ENCODE measurements around the gene N4BP2L1. TPM values are rescaled to one million over a fixed set of nuclear protein-coding genes. Genes with fewer than 3 reads are reported as not detected.
A peak's percentile ranks its signal among the peaks of the same experiment; 100 is the strongest.

The N4BP2L1 gene
- 0.43 and 1.2 TPM in 2 replicates for polyA plus RNA-seq (2011; rRNA removed)
- 0.33 TPM in 1 of 2 replicates, not detected in the other for polyA minus RNA-seq (2011; rRNA and poly(A)+ RNA removed)

DNA sequence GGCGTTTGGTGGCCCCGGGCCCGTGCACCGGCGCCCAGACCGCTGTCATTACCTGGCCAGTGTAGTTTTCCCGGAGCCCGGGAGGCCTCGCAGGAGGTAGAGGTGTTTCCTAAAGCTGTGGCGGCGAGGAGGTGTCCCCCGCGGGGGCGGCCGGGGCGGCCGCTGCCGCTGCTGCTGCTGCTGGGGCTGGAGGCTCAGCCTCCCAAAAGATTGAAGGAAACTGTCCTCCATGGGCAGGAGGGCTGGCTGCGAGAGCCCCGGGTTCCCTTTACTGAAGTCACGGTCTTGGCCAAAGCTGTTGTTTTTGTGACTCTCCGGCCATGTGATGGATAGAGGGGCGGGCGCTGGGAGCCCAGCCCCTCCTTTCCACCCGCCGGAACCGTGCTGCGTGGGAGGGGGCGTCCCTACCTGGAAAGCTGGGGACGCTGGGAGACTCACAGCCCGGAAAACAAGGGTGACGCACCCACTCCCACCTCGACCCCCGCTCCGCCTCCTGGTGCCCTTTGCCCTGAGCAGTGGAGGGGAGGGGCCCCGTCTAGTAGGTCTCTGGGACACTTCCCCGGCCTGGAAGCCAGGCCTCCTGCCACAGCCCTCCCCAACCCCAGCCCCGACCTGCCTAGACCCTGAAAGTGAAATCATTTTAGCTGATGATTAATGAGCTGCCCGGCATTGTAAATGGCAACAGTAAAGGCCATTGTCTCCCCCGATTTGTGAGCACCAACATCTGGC lies at the start of gene N4BP2L1:
Gene N4BP2L1, minus strand, starts transcription at position 279 of the 729 bp plus-strand sequence. Its CDS starts 48 bp downstream, at position 231.
- no peak for DNase-seq (ENCODE audit: low read depth)
- TF ChIP-seq, protein P1, sequence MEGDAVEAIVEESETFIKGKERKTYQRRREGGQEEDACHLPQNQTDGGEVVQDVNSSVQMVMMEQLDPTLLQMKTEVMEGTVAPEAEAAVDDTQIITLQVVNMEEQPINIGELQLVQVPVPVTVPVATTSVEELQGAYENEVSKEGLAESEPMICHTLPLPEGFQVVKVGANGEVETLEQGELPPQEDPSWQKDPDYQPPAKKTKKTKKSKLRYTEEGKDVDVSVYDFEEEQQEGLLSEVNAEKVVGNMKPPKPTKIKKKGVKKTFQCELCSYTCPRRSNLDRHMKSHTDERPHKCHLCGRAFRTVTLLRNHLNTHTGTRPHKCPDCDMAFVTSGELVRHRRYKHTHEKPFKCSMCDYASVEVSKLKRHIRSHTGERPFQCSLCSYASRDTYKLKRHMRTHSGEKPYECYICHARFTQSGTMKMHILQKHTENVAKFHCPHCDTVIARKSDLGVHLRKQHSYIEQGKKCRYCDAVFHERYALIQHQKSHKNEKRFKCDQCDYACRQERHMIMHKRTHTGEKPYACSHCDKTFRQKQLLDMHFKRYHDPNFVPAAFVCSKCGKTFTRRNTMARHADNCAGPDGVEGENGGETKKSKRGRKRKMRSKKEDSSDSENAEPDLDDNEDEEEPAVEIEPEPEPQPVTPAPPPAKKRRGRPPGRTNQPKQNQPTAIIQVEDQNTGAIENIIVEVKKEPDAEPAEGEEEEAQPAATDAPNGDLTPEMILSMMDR (IDR thresholded peaks at IDR 0.05; ENCODE audit: insufficient read depth, low read depth, low read length): no peak
- peak within 1 kb of the TSS; percentile 52 for H3K4me3 ChIP-seq (ENCODE audit: low read depth, low read length)
- ChIA-PET POLR2A (no interaction called here), CTCF (interaction anchor here (1.1 kb wide), 1 partner anchor 43 kb away, joined by 3 read pairs; no protein-coding TSS in a partner anchor)
- no peaks in the 10 kb centered on the region for H3K36me3 ChIP-seq (ENCODE audit: control insufficient read depth, insufficient read depth, low read length)
- no peaks in the 10 kb centered on the region for H3K27me3 ChIP-seq (ENCODE audit: control insufficient read depth, insufficient read depth, low read length)

DNA sequence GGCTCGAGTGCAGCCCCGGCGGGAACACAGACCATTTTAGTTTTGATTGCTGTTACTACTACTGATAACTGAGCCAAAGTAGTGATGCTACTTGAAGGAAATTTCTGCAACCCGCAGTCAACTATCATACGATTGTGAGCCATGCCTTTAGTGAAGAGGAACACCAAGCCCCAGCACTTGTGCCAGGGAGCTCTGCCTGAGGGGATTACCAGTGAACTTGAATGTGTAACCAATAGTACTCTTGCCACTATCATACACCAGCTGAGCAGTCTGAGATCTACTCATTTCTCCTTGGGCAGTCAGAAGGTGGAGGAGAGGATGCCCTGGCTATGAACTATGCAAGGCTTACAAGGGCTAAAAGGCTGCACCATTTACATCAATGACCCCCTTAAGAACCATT lies 49.0 kb upstream of the N4BP2L1 start:
- TF ChIP-seq, protein P1 (IDR thresholded peaks at IDR 0.05; ENCODE audit: insufficient read depth, low read depth, low read length): no peak
- CTCF ChIA-PET: no interaction called here
- H3K36me3 ChIP-seq (ENCODE audit: control insufficient read depth, insufficient read depth, low read length): no peaks in the 10 kb centered on the region
- no peak for DNase-seq (ENCODE audit: low read depth)
- POLR2A ChIA-PET: no interaction called here
- no peaks in the 10 kb centered on the region for H3K27me3 ChIP-seq (ENCODE audit: control insufficient read depth, insufficient read depth, low read length)
- H3K4me3 ChIP-seq (ENCODE audit: low read depth, low read length): no peak overlapping the region

DNA sequence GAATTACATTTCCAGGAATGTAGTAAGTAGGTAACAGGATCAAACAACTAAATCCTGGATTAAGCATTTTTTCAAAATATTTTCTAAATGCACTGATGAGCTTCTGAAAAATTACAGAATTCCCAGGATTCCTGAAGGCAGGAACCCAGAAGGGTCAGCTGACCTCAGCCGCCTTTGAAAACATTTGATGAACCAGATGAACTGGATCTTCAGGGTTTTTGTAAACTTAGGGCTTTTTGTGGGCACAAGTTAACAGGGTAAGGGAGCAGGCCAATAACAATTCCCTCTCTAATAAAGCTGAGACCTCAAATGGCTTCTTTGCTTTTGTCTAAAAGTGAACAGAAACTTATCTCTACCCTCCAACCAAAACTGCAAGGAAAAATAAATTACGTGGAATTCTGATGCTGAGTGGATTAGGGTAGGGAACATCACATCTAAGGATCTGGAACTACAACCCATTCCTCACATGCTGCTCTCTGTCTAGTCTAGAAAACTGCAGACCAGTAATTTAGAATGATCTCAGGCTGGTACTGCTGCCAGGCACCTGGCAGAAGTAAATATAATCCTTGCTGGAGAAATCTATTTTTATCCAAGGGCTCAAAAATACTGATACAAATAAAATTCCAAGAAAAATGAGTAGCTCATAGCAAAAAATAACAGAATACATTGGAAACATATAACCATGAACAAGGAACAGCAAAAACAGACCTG lies 48.2 kb upstream of the N4BP2L1 start:
- ChIA-PET CTCF (no interaction called here), POLR2A (no interaction called here)
- no peak for DNase-seq (ENCODE audit: low read depth)
- Histone ChIP-seq H3K27me3 (ENCODE audit: control insufficient read depth, insufficient read depth, low read length) (no peaks in the 10 kb centered on the region), H3K36me3 (ENCODE audit: control insufficient read depth, insufficient read depth, low read length) (no peaks in the 10 kb centered on the region), H3K4me3 (ENCODE audit: low read depth, low read length) (no peak overlapping the region)
- TF ChIP-seq, protein P1 (IDR thresholded peaks at IDR 0.05; ENCODE audit: insufficient read depth, low read depth, low read length): no peak

DNA sequence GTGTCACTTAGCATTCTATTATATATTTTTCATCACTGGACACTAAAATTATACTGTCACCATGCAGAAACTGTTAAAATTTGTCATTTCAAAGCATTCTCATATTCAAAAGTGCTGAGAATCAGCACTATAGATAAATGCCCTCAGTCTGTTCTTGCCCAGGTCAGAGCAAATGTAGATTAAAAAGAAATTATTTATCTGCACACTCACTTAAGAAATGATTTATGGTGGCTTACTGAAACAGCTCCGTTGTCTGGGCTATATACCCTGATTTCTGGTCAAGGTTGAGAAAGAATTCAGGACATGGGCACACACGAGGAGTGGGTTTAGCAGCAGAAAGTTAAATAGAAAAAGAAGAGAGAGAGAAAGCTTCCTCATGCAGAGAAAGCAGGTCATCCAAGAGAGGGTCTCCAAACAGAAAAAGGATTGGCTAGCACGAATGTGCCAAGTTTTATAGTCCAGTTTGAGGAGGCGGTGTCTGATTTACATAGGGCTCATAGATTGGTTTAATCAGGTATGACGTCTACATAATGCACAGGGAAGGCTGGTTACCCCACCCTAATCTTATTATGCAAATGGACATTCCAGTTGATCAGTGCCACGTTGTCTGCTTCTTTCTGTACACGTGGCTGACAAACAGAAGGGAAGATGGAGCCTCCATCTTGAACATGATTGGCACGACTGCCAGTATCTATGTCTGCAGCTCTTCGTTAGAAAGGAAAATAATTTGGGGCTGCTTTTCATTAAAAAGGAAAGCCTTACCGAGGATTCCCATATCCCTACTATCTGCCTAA lies 47.3 kb upstream of the N4BP2L1 start:
- no peak for DNase-seq (ENCODE audit: low read depth)
- no peaks in the 10 kb centered on the region for H3K36me3 ChIP-seq (ENCODE audit: control insufficient read depth, insufficient read depth, low read length)
- TF ChIP-seq, protein P1 (IDR thresholded peaks at IDR 0.05; ENCODE audit: insufficient read depth, low read depth, low read length): no peak
- POLR2A ChIA-PET: no interaction called here
- CTCF ChIA-PET: no interaction called here
- H3K27me3 ChIP-seq (ENCODE audit: control insufficient read depth, insufficient read depth, low read length): no peaks in the 10 kb centered on the region
- no peak overlapping the region for H3K4me3 ChIP-seq (ENCODE audit: low read depth, low read length)

DNA sequence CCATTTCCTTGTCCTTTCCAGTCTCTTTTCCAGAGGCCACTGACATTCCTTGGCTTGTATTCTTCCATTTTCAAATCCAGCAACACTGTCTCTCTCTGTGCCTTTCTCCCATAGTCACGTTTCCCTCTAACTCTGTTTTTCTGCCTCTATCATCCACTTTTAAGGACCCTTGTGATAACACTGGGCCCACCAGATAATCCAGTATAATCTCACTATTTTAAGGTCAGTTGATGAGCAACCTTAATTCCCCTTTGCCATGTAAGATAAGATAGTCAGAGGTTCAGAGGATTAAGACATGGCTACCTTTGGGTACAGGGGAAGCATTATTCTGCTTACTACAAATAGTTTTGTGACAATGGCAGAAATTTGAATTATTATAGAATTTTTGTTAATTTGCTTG lies 45.7 kb upstream of the N4BP2L1 start:
- TF ChIP-seq, protein P1 (IDR thresholded peaks at IDR 0.05; ENCODE audit: insufficient read depth, low read depth, low read length): no peak
- Histone ChIP-seq H3K27me3 (ENCODE audit: control insufficient read depth, insufficient read depth, low read length) (no peaks in the 10 kb centered on the region), H3K36me3 (ENCODE audit: control insufficient read depth, insufficient read depth, low read length) (peaks cover 1% of the 10 kb centered on the region; the same call in 1 of the 2 replicates), H3K4me3 (ENCODE audit: low read depth, low read length) (no peak overlapping the region)
- CTCF ChIA-PET: no interaction called here
- DNase-seq (ENCODE audit: low read depth): no peak
- POLR2A ChIA-PET: no interaction called here
